HG02763 (cell line): ENCODE measurements around the gene ZFYVE28.
"Not testable (repeated sequence)": the region's sequence is repeated elsewhere in the genome, so short reads cannot be mapped to it uniquely, and the experiment has no call there.

ENCODE experiments used
- ATAC-seq: cut with Tn5 transposase; IDR thresholded peaks from one replicate; pipeline ENCODE4 v1.9.1; 2021; ENCODE audit warnings: mild to moderate bottlenecking, moderate library complexity; ENCODE audit not compliant: unreplicated experiment

The ZFYVE28 gene

DNA sequence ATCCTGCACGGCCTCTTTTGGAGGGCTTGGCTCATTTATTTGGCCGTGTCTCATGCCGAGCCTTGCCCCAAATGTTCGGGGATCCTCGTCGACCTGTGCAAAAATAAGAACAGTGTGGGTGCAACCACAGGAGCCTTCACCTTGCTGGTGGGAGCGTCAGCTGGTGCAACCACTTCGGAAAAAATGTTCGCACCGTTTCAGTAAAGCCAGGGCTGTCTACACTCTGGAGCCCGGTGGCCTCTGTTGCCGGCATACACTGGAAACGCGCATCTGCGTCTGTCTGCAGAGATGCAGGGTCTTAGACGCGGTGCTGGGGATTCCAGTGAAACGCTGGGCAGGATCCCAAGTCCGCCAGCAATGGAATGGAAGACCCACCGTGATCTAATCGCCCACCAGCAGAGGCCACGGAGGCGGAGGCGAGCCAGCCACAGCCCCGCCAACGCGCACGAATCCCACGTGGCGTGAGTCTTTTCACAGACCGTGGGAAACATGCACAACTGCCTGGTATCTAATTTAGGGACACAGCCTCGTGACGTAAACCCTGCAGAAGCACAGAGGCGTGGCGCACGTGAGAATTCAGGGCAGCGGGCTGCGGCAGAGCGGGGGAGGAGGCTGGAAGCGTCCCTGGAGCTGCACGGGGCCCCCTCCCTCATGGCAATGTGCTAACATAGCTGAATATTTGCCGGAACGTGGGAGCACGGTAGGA lies 142.7 kb downstream of the ZFYVE28 start:
- ATAC-seq = no peak

DNA sequence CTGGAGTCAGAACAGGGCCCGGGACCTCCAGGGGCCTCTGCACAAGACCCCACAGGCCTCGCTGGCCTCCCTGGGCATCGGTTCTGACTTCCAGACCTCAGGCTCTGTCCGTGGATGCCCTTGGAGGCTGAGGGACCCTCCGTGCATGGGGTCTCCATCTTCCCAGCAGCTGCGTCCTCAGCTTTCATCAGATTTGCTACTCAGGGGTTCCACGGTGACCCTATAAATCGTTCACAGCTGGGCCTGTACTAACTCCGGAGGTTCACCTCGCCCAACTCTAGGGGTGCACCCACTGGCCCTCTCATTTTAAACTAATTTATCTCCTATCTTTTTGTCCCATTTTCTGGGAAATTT lies 143.4 kb downstream of the ZFYVE28 start:
- ATAC-seq = not testable (repeated sequence)

DNA sequence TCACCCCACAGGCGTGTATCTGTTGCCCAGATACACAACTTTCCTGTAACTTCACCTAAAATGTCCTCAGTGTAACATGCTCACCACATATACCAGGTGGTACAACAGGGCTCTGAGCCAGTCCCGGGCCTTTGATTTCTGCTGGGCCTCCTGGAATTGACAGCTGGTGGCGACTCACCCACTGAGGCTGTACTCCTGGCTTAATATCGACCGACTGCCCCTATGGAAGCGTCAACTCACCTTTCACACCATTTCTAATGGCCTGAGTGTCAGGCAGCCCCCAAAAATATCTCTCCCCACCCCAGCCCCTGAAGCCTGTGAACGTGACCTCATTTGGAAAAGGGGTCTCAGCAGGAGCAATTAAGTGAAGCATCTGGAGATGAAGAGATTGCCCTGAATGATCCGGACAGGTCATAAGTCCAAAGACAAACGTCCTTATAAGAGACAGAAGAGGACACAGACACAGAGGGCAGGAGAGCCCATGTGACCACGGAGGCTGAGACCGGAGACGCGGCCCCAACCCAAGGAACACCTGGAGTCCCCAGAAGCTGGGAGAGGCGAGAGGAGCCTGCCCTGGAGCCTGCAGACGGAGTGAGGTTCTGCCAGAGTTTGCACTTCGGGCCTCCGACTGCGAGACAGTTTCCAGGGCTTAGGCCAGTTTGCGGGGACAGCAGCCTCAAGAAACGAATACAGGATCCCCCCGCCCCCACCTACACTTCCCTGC lies 144.0 kb downstream of the ZFYVE28 start:
- ATAC-seq = no peak

DNA sequence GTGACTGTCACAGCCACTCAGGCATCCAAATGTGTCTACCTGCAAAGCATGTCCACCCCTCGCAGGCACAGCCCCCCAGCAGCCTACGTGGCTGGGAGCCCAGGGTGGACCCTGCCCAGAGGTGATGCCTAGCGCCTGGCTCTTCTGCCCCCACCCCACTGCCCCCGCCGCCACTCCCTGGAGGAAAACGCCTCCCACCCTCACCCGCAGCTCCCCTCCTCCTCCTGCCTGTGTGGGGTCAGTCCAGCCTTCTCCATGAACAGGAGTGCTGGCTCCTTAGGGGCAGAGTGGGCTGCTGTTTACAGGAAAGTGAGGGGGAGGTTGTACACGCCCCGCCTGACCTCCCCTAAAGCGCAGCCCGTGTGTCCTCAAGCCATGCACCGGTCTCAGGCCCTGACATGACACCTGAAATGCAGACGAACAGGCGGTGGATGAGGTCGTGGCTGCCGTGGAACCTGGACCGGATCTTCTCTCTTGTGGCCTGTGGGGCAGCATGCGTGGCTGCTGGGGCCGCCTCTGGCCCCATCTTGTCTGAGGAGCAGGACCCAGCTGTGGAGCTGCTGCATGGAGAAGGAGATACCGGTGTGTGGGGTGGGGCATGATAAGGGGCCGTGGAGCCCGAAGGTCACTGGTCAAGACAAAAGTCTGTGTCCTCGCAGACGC lies 144.7 kb downstream of the ZFYVE28 start:
- no peak for ATAC-seq

DNA sequence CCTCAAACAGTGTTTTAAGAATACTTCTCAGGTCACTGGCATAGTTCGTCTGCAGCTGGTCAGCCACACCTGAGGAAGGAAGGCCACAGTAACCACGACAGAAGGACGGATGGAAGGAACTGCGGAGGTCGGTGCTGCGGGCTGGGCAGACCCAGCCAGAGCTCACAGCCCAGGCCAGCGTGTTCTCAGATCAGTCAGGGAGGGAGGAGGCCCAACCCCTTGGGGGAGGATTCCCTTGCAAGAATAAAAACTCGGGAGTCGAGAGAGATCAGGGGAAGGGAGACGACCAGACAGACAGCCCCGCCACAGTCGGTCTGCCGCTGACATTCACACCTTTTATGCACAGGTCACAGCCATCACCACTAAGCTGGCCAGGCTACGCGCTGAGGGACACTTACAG lies 145.2 kb downstream of the ZFYVE28 start:
- ATAC-seq = no peak

DNA sequence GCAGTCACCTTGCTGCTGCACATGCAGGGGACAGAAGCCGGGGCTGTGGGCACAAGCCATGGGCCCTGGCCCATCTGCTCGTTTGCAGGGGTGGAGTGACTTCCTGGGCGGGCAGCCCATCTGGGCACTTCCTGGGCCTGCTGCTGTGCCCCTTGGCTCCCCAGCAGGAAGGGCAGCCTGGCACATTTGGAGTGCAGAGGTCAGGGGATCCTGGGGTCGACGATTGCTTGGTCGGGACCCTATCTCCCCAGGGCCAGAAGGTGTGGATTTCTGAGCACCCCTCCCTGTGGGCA lies 145.7 kb downstream of the ZFYVE28 start:
- no peak for ATAC-seq

DNA sequence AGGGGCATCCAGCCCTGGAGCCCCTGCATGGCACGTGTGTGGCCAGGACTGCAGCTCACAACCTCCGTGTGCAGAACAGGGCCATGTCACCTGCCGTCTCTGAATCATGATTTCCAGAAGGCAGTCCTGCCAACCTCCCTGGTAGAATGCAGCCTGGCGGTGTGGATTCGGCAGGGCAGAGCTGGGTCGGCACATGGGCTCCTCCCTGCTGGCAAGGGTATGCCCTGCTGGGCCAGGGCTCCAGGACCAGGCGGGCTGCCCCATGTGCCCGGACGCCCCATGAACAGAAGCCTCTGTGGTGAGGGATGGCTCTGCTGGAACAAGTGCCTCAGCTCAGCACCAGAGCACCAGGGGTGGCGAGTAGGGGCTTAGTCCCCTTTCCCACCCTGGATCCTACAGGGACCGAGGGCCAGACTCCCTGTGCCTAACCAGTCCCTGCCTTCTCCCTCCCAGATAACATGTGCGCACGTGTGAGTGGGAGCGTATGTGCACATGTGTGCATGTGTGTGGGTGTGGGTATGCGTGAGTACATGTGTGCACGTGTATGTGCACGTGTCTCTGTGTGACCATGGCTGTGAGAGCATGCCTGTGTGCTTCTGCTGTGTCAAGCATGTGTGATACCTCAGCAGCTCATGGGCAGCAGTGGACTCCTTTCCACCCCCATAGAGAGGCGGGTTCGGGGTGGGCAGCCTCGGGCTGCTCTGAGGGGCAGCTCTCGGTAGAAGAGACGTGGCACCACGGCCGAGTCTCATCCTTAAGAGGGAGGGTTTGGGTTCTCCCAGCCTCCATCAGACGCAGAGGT lies 146.2 kb downstream of the ZFYVE28 start:
- ATAC-seq = no peak

DNA sequence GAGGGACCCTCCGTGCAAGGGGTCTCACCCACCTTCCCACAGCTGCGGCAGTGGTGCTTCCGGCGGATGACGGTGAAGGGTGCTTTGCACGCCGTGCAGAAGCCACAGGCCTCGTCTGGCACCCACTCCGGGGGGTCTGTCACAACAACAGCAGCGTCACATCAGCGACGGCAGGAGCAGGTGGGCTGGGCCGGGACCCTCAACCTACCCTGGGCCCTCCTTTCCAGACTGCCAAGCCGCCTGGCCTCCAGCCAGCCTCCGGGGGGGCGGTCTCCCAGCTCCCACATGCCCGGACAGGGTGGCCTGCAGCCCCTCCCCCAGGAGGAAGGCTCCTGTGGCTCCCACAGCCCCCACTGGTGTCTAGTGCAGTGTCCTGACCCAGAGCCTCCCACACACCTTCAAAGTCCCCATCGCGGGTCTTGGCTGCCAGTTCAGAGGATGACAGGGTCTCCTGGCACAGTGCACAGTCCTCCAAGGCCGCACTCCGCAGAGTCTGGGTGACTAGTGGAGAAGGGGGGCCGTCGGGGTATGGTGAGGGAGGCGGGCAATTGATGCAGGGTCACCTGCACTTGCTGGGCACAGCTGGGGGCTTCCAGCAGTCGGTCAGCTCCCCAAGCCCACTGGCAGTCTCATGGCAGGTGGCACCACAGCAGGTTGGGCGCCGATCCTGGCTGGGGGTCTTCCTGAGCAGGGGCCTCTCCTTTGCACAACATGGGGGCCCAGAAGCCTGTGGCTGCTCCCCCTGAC lies 147.0 kb downstream of the ZFYVE28 start:
- ATAC-seq = no peak

DNA sequence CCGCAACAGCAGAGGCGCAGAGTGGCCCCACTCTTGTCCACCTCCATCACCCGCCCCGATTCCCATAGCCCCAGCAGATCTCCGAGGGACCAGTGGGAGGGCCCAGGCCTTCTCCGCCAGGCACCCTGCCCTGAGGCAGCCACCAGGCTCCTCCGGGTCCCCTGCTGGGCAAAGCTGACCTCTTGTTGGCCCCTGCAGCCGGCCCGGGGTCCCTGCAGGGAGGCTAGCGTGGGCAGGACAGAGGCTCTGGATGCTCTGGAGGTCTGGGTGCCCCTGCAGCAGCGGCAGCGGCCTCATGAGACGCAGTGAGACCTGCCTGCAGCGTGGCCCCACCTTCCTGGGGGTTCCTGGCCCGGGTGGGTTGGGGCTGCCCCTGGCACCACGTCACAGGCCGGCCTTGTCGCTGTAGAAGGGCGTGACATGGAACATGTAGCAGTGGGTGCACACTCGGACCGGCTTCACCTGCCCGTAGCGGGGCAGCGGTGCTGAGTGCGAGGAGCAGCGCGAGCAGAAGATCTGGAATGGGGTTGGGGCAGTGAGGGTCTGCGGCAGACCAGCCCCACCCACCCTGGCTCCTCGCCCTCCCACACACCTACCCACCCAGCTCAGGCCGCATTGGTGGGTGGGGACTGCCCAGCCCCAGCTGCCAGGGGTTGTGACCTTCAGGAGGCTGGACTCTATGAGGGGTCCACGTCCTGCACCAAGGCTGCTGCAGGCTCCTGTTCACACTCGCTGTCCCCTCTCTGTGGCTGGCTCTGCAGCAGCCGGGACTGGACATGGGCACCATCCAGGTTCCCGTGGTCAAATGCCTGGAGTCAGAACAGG lies 147.9 kb downstream of the ZFYVE28 start:
- ATAC-seq = no peak

DNA sequence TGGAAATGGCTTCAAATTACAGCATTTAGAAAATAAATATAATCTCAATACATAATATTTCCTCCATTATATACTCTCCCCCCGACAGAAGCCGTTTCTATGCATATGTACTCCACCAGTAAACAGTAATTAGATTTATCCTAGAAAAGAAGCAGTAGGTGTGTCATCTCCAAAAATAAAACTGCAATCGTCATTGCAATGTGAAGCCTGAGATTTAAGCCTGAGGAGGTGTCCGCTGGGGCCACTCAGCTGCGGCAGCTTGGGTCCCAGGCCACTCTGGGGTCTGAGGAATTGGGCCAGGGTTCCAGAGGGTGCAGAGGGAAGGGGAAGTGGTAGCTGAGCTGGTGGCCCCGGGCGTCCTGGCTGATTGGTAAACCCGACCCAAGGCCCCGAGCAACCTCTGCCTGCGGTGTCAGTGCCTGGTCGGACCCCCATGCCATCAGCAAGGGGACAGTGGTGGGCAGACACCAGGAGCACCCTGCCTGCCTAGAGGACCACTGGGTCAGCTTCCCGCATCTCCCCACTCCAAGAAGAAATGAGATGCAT lies 148.8 kb downstream of the ZFYVE28 start:
- no peak for ATAC-seq

DNA sequence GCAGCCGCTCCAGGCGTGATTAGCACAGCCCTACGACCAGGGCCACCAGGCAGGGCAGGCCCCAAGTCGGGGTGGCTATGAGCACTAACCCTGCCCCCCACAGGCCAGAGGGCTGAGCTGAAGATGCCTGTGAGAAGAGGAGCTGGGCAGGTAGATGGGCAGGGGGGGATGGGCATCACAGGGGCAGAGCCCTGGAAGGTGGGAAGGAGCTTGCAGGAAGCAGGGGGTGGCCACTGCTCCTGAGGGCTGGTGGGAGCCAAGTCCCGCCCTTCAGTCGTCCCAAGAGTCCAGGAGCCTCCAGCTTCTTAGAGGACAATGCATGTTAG lies 149.3 kb downstream of the ZFYVE28 start:
- no peak for ATAC-seq

DNA sequence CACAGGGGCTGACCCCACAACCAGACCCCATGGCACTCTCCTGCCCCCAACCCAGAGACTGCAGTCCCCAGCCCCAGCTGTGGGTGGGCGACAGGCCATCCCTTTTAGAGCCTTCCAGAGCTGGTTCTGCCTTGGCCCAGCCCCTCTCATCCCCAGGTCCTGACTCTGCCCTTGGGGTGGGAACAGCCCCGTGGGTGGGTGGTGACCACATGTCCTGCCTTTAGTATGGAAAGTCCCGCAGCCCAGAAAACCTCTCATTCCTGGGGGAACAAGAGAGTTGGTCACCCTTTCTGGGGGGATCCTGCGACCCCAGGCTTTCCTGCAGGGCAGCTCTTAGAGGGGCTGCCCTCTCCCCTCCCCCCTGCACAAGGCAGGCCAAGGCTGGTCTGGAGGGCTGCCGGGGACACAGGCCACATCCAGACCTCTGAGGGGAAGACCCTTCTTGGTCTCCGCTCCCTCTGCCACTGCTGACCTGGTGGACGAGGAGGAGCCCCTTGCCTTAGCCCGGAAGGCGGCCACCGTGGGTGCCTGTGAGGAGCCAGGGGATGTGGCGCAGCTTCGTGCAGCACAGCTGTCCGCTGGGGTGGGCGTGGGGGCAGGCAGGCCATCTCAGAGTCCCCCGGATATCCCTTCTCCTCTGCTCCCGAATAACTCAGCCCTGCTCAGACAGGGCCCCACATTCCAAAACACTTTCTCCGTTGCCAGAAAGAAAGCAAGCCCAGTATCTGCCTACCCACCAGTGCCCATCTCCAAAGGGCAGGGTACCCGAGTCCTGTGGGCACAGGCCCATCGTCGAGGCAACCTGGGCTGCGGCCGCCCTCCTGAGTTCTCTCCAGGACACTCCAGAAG lies 149.9 kb downstream of the ZFYVE28 start:
- ATAC-seq = no peak

DNA sequence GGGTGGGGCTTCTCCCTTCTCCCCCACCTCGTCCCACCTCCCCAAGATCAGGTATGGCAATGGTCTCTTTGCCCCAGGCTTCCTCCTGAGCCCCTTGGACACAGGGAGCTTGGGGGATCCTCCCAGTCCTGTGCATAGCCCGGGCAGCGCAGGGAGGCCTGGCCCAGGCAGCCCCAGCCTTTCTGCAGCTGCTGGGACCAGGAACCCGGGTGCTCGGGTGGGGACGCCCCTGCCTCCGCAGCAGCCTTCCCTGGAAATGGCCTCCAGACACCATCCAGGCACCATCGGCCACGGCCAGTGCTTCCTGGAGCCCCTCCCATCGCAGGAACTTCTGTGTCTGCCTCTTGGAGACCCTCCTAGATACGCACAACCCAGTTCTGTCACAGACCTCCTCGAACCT lies 150.6 kb downstream of the ZFYVE28 start:
- ATAC-seq = no peak

DNA sequence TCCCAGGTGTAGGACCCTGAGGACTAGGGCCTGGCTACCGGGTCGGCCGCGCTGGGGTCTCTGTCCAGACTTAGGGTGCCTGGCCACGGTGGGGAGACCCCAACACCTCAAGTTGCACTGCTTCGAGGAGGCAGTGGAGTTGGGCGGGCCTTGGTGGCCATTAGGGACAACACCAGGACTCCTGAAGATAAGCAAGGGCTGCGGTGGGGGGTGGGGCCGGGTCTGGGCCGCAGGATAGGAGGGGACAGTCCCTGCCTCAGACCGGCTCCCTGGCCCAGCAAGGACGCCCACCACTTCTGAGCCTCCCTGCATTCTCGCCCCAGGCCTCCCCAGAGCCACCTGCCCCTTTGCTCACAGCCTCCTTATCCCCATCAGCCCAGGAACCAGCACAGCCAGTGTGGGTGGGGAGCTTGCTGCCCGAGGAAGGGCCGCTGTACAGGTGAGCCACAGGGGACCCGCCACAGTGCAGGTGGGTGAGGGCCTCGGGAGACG lies 151.1 kb downstream of the ZFYVE28 start:
- ATAC-seq = no peak

DNA sequence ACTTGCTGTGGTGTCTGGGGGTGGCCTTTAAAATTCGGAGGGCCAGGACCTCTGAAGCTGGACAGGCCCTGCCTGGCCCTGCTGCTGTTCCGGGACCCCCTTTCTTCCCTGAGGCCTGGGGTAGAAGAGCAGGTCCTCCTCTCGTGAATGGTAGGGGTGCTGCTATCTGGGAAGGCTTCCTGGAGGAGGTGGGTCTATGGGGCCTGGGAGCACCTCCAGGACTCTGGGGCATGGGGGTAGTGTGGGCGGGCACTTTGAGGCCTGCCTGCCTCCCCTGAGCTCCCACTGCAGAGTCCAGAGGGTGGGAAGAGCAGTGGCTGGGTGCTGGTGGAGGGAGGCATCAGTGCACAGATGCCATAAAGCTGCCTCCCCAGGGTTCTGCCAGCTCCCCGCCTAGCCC lies 151.6 kb downstream of the ZFYVE28 start:
- ATAC-seq = no peak

DNA sequence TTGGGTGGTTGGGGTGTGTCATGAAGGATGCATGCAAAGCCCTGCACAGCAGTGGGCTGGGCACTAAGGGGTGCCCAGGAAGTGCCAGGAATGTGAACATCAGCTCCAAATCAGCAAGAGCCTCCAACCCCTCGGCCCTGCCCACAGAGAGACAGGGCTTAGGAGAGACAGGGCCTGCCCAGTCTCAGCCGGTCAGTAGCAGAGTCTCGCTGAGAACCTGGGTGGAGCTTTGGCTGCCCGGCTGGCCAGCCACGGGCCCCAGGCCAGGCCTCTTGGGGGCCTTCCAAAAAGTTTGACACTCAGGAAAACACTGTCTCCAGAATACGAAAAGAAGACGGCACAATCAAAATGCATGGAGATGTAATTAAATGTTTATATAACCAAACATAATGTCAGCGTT lies 152.3 kb downstream of the ZFYVE28 start:
- no peak for ATAC-seq

DNA sequence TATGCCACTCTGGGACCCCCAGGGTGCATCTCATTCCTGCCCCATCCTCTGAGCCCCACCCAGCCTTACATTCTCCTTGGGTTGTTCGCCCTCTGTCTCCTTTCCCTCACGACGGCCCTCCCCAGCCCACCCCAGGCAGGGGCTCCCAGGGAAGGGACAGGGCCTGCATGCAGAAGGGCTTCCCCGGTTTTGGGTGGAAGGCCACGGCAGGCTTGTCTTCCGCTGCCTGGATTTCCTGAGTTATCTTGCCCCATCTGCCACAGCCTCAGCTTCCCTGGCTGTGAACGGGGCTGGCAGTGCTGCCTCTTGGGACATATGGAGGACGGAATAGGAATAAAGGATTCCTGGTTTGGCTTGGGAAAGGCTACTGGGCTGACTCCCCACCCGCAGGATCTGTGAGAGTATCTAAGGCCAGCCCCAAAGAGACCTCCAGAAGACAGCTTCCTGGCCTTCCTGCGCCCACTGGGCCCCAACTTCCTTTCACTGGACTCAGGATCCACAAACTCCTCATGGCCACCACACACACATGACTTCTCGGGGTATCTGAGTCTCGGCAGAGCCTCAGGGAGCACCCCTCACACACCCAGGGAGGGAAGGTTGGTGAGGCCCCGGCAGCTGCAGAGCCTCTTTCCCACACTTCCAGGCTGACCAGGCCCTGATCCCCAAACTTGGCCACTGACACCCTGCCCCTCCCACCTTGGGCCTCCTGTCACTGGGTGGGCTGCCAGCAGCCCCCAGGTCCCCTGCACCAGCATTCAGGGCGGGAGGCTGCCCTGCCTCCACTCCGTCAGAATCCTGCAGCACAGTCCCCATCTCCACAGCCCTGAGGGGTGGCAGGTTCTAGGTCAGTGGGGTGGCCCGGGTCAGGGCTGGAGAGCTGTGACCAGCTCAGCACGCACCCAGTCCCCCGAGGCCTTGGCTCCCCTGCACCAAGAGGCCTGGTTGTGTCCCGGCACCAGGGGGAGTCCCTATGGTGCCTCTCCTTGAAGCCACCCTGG lies 153.0 kb downstream of the ZFYVE28 start:
- no peak for ATAC-seq
